ENCODE results near the gene MMP11. TPM values are rescaled to one million over a fixed set of nuclear protein-coding genes. Genes with fewer than 3 reads are reported as not detected.

The MMP11 gene
- total RNA-seq, 1 experiment from 2014 or later = 7.4 TPM

GRCh38 chr22:23818541-23818940, 45.9 kb downstream of the MMP11 start:
- ChIA-PET CTCF (no interaction called here), POLR2A (no interaction called here), RAD21 (ENCODE audit: low non-redundant PET in 1 of 2, low total read pairs in 2 of 2, uncharacterized antibody in 2 of 2, unreplicated experiment in 2 of 2) (no interaction called here)

More at GRCh38 chr22:23818541-23818940, 45.9 kb downstream of the MMP11 start:
- DNase-seq (ENCODE audit: low read depth, low spot score) (no peak), ATAC-seq (no peak)
- TF ChIP-seq SP1 (IDR thresholded peaks at IDR 0.05; ENCODE audit: low read depth) (no peak), JUND (IDR thresholded peaks at IDR 0.05) (no peak), EGR1 (IDR thresholded peaks at IDR 0.05; ENCODE audit: low read depth) (no peak), EZH2phosphoT487 (IDR thresholded peaks at IDR 0.05; ENCODE audit: borderline replicate concordance) (no peak), CBX3 (IDR thresholded peaks at IDR 0.05; ENCODE audit: low read depth) (no peak), ZBTB33 (IDR thresholded peaks at IDR 0.05; ENCODE audit: extremely low read depth, insufficient replicate concordance, low read length) (no peak), ATF3 (IDR thresholded peaks at IDR 0.05) (no peak), MAX (IDR thresholded peaks at IDR 0.05) (no peak), CTCF (IDR thresholded peaks at IDR 0.05 in 2 of 3, conservative IDR thresholded peaks at IDR 0.05 in 1 of 3; ENCODE audit: borderline replicate concordance in 1 of 3, insufficient read depth in 1 of 3, low read depth in 2 of 3, low read length in 2 of 3) (no peak), ZNF274 (IDR thresholded peaks at IDR 0.05; ENCODE audit: low read depth, low read length) (no peak), CEBPB (IDR thresholded peaks at IDR 0.05; ENCODE audit: low read depth) (no peak), REST (IDR thresholded peaks at IDR 0.05; ENCODE audit: low read depth) (no peak)
- no peak overlapping the region for H3K9ac ChIP-seq (ENCODE audit: low read length)
- no peaks in the 10 kb centered on the region for H3K9me3 ChIP-seq (ENCODE audit: control insufficient read depth in 1 of 2, insufficient read depth in 1 of 2, low read depth in 1 of 2, low read length in 2 of 2)
- intact Hi-C loops (cut with micrococcal nuclease) = no loop called here
- H3K4me3 ChIP-seq (replicated peaks in 1 of 2; ENCODE audit: low read depth in 1 of 2, low read length in 2 of 2) = no peak overlapping the region
- no peak overlapping the region for H2AFZ ChIP-seq (ENCODE audit: low read depth, low read length, poor library complexity, severe bottlenecking)
- H3K4me2 ChIP-seq (ENCODE audit: low read length) = no peak overlapping the region
- H3K27me3 ChIP-seq (ENCODE audit: insufficient read depth, low read length) = no peaks in the 10 kb centered on the region
- H3K79me2 ChIP-seq (ENCODE audit: insufficient read depth, low read length) = no peaks in the 10 kb centered on the region
- H3K4me1 ChIP-seq (ENCODE audit: control insufficient read depth in 1 of 2, insufficient read depth in 2 of 2, low read length in 2 of 2) = no peaks in the 10 kb centered on the region
- peaks cover 11 to 14% of the 10 kb centered on the region in 2 experiments; a peak in 3 of 4 replicates for H3K36me3 ChIP-seq (ENCODE audit: control insufficient read depth in 1 of 2, insufficient read depth in 2 of 2, low read length in 2 of 2)
- no peaks in the 10 kb centered on the region for H4K20me1 ChIP-seq (ENCODE audit: insufficient read depth)
- no TSS peak for BruUV-seq (replicated peaks)
- no peak overlapping the region for H3K27ac ChIP-seq (ENCODE audit: low read depth, low read length)
- no peaks in the 10 kb centered on the region for H3K9me2 ChIP-seq (ENCODE audit: insufficient read depth)

Measured in HCT116 (cell line).